Sigmoid colon (tissue), 7 donors: ENCODE results near the gene SLC35F4. TPM values are rescaled to one million over a fixed set of nuclear protein-coding genes. Genes with fewer than 3 reads are reported as not detected.

Experiments
- DNase-seq: peaks from one replicate; pipeline ENCODE4 v3.0.0-alpha.2; 2019
- H3K27ac ChIP-seq, 4 donors: fragments of 200-600 bp; sonication (generic); one replicate each; pipeline ENCODE4 v1.5.1; 2016 to 2019; ENCODE audit warnings: mild to moderate bottlenecking in 1 of 4
- H3K27me3 ChIP-seq, 3 donors: fragments of 200-600 bp; sonication (generic); one replicate each; pipeline ENCODE4 v1.5.1; 2019; ENCODE audit warnings: mild to moderate bottlenecking in 1 of 3
- H3K36me3 ChIP-seq, 4 donors: fragments of 200-600 bp; sonication (generic); one replicate each; pipeline ENCODE4 v1.5.1; 2016 to 2019
- H3K4me1 ChIP-seq, 4 donors: fragments of 200-600 bp; sonication (generic); one replicate each; pipeline ENCODE4 v1.5.1; 2017 to 2019
- H3K4me3 ChIP-seq, 4 donors: fragments of 200-600 bp; sonication (generic); one replicate each; pipeline ENCODE4 v1.5.1; 2017 to 2019; ENCODE audit warnings: mild to moderate bottlenecking in 2 of 4, moderate library complexity in 1 of 4
- H3K9me3 ChIP-seq, 4 donors: fragments of 200-600 bp in 3 of 4; sonication (generic) in 3 of 4; one replicate each; pipeline versions ENCODE4 v1.5.1 to v1.6.1; 2013 to 2019
- CTCF ChIP-seq, 4 experiments: fragments of 450-650 bp in 3 of 4; fragments of 200-600 bp in 1 of 4; IDR thresholded peaks; one replicate each; pipeline ENCODE4 v1.5.1; 2016 to 2019; ENCODE audit warnings: antibody characterized with exemption in 4 of 4, mild to moderate bottlenecking in 3 of 4, moderate library complexity in 2 of 4
- EP300 ChIP-seq, 4 donors: sonication (generic); formaldehyde crosslinking; IDR thresholded peaks; one replicate each; pipeline ENCODE4 v1.6.1; 2017; ENCODE audit warnings: antibody characterized with exemption in 4 of 4
- POLR2A ChIP-seq, 2 donors: fragments of 450-650 bp; IDR thresholded peaks; one replicate each; pipeline ENCODE4 v1.6.1; 2016; ENCODE audit warnings: antibody characterized with exemption in 2 of 2, mild to moderate bottlenecking in 2 of 2, moderate library complexity in 2 of 2
- POLR2AphosphoS5 ChIP-seq, 4 donors: sonication (generic); formaldehyde crosslinking; IDR thresholded peaks; one replicate each; pipeline ENCODE4 v1.6.1; 2017; ENCODE audit warnings: antibody characterized with exemption in 4 of 4
- WGBS, 2 donors: extraction: QIAGEN DNeasy Blood & Tissue Kit; methylation state at CpG; one replicate each; pipeline ENCODE4 v1.1.7; 2013; 5-methylcytosine and 5-hydroxymethylcytosine counted together
- intact Hi-C: fragments of 100-400 bp; cut with DNase I; formaldehyde crosslinking; loops from one replicate; pipeline ENCODE4 v1.15.1; 2023
- polyA plus RNA-seq, 3 donors: library from polyadenylated mRNA; stranded (reverse); fragments of 200-250 nt; gene quantifications; one replicate each; pipeline ENCODE4 v1.2.3, GENCODE V29; 2013
- total RNA-seq, 4 donors: library from RNA; depleted of rRNA; stranded (reverse); fragments of >200 nt; gene quantifications; one replicate each; pipeline ENCODE4 v1.1.0, GENCODE V29; 2016
- donor health status: healthy with polysubstance abuse.
- donor health status: Bipolar disorder and iron deficiency.
- donor health status: healthy.

SLC35F4 gene
- not detected for total RNA-seq
- polyA plus RNA-seq: not detected

DNA sequence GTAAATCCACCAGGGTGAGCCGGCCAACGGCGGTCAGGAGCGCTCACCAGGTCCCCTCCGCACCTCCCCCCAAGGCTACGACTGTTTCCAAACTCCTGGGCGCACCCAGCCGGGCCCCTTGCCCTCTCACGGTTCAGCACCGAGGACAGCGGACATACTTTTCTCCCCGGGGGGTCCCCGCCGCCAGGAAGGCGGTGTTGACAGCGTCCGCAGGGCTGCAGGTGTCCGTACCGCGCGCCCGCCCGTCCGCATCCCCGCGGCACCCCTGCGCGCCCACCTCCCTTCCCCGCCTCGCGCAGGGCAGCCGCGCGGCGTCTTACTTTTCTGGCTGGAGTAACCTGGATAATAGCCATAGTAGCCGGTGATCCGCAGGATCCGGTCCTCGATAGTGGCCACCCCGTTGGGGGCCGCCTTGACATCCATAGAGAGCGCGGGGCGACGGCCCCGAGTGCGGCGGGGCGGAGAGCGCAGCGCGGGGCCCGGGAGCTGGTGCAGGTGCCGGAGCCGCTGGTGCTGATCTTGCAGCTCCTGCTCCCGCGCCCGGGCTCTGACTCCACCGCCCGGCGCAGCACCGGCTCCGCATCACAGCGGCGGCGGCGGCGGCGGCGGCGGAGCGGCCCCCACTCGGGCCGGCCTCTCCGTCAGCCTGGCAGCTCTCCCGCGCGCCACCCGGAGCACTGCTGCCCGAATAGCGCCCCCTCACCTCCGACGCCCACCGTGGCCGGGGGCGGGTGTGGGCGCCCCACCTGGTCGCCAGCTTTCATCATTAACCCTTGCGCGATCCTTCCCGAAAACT lies at the start of gene SLC35F4:
Gene SLC35F4, minus strand, starts transcription at position 690 of the 796 bp plus-strand sequence.
- 5 to 8% methylated on average over 91 of the region's 91 CpGs for WGBS, 2 donors
- peaks cover 16 to 56% (median 26%) of the 10 kb centered on the region in 3 donors for H3K27me3 ChIP-seq
- no peaks in the 10 kb centered on the region for H3K9me3 ChIP-seq
- H3K27ac ChIP-seq: no peak within 1 kb of the TSS
- TF ChIP-seq POLR2A (IDR thresholded peaks at IDR 0.05) (no peak), EP300 (IDR thresholded peaks at IDR 0.05) (no peak), CTCF (IDR thresholded peaks at IDR 0.05) (no peak), POLR2AphosphoS5 (IDR thresholded peaks at IDR 0.05) (no peak)
- intact Hi-C loops: no loop called here
- H3K4me1 ChIP-seq: peaks cover 0 to 14% (median 13%) of the 10 kb centered on the region in 4 donors
- DNase-seq: no peak
- H3K36me3 ChIP-seq: no peaks in the 10 kb centered on the region
- peak within 1 kb of the TSS in 3 of 4 donors; percentile 3 to 23 (median 8) for H3K4me3 ChIP-seq

- TF ChIP-seq EP300 (IDR thresholded peaks at IDR 0.05): no peak
- TF ChIP-seq POLR2AphosphoS5 (IDR thresholded peaks at IDR 0.05): no peak
- no peak for TF ChIP-seq POLR2A (IDR thresholded peaks at IDR 0.05)
- TF ChIP-seq CTCF (IDR thresholded peaks at IDR 0.05): no peak
- no peak for DNase-seq
- intact Hi-C loops: no loop called here
Measured at GRCh38 chr14:57909626-57910025, 43.7 kb upstream of the SLC35F4 start.

GRCh38 chr14:57903954-57904353 lies 38.1 kb upstream of the SLC35F4 start:
- intact Hi-C loops: no loop called here
- 61 to 72% methylated on average over 1 of the region's 1 CpG for WGBS, 2 donors
- Histone ChIP-seq H3K27ac (no peak overlapping the region), H3K36me3 (no peaks in the 10 kb centered on the region), H3K4me1 (no peaks in the 10 kb centered on the region), H3K27me3 (no peaks in the 10 kb centered on the region), H3K4me3 (no peak overlapping the region), H3K9me3 (no peaks in the 10 kb centered on the region)
- DNase-seq: no peak
- TF ChIP-seq EP300 (IDR thresholded peaks at IDR 0.05) (no peak), POLR2A (IDR thresholded peaks at IDR 0.05) (no peak), POLR2AphosphoS5 (IDR thresholded peaks at IDR 0.05) (no peak), CTCF (IDR thresholded peaks at IDR 0.05) (no peak)

More at GRCh38 chr14:57909626-57910025, 43.7 kb upstream of the SLC35F4 start:
- Histone ChIP-seq H3K9me3 (no peaks in the 10 kb centered on the region), H3K27ac (no peak overlapping the region), H3K36me3 (no peaks in the 10 kb centered on the region), H3K4me1 (no peaks in the 10 kb centered on the region), H3K4me3 (no peak overlapping the region), H3K27me3 (no peaks in the 10 kb centered on the region)

DNA sequence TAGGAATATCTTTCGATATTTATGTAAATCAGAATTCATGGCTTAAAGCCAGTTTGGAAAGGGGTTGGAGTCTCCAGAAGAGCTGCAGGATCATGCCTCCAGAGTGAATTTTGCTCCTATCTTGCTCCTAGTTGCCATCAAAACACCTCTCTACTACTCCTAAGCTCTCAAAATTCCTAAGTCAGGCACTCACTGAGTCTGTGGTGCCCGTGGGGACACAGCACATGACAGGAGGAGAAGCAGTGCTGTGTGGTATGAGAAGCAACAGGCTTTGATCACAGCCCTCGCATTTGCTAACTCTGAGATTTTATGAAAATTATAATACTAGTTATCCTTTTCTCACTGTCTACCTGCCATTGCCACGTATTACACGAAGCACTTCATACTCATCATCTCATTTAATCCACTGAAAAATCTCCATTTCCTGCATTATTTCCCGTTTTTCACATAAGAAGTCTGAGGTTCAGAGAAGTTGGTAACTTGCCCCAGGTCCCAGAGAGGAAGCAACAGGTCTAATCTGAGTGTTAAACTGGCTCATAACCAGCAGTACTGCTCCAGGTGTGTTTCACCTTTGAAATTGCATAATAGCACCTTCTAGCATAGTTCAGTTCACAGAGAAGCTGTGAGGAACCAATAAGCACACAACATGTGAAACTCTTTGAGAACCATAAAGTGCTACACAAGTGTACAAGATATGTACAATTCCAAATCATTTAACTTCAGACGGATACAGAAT lies 33.1 kb upstream of the SLC35F4 start:
- Histone ChIP-seq H3K4me3 (no peak overlapping the region), H3K27ac (no peak overlapping the region), H3K9me3 (no peaks in the 10 kb centered on the region), H3K4me1 (no peaks in the 10 kb centered on the region), H3K36me3 (no peaks in the 10 kb centered on the region), H3K27me3 (no peaks in the 10 kb centered on the region)
- DNase-seq: no peak
- no peak for TF ChIP-seq POLR2AphosphoS5 (IDR thresholded peaks at IDR 0.05)
- no peak for TF ChIP-seq CTCF (IDR thresholded peaks at IDR 0.05)
- TF ChIP-seq POLR2A (IDR thresholded peaks at IDR 0.05): no peak
- no peak for TF ChIP-seq EP300 (IDR thresholded peaks at IDR 0.05)
- 65 to 75% methylated on average over 7 of the region's 7 CpGs for WGBS, 2 donors
- intact Hi-C loops: no loop called here
